DND-41 (cell line): ENCODE results near the gene MAGI1.

ENCODE experiments used
- ATAC-seq: fragments of 200-7000 bp; cut with Tn5 transposase; 3 replicates; pipeline ENCODE4 v1.9.1; 2021; ENCODE audit warnings: low read depth; ENCODE audit not compliant: insufficient read depth
- DNase-seq: peaks from one replicate; pipeline ENCODE4 v3.0.0-alpha.2; 2020
- H2AFZ ChIP-seq: 2 replicates; pipeline ENCODE4 v1.6.0; 2012; ENCODE audit warnings: low read depth, low read length
- H3K27ac ChIP-seq: 2 replicates; pipeline ENCODE4 v1.5.1; 2012; ENCODE audit warnings: low read length, inconsistent platforms
- H3K27me3 ChIP-seq: fragments of 200-600 bp; sonication (generic); 2 replicates; pipeline ENCODE4 v1.6.0; 2012; ENCODE audit warnings: low read length, mild to moderate bottlenecking, inconsistent platforms; ENCODE audit not compliant: insufficient read depth, poor library complexity
- H3K36me3 ChIP-seq: 2 replicates; pipeline ENCODE4 v1.5.1; 2012; ENCODE audit warnings: low read length, inconsistent platforms; ENCODE audit not compliant: insufficient read depth
- H3K4me1 ChIP-seq: 2 replicates; pipeline ENCODE4 v1.5.1; 2012; ENCODE audit warnings: mild to moderate bottlenecking, low read length; ENCODE audit not compliant: insufficient read depth
- H3K4me2 ChIP-seq: 2 replicates; pipeline ENCODE4 v1.6.0; 2012; ENCODE audit warnings: mild to moderate bottlenecking, moderate library complexity, low read length, inconsistent platforms; ENCODE audit not compliant: insufficient read depth
- H3K4me3 ChIP-seq, 2 experiments: fragments of 200-600 bp in 1 of 2; shearing (Covaris generic) in 1 of 2; 2 replicates each; pipeline ENCODE4 v1.5.1; 2012 to 2016; ENCODE audit warnings: inconsistent platforms in 2 of 2, low read length in 2 of 2, mild to moderate bottlenecking in 2 of 2, low read depth in 1 of 2, moderate library complexity in 1 of 2
- H3K79me2 ChIP-seq: 2 replicates; pipeline ENCODE4 v1.6.0; 2012; ENCODE audit warnings: low read length, inconsistent platforms; ENCODE audit not compliant: insufficient read depth
- H3K9ac ChIP-seq: 2 replicates; pipeline ENCODE4 v1.6.0; 2012; ENCODE audit warnings: low read depth, mild to moderate bottlenecking, inconsistent platforms, low read length, moderate library complexity
- H3K9me3 ChIP-seq: 2 replicates; pipeline ENCODE4 v1.5.1; 2012; ENCODE audit warnings: low read length, moderate library complexity, mild to moderate bottlenecking, inconsistent platforms; ENCODE audit not compliant: insufficient read depth, severe bottlenecking
- H4K20me1 ChIP-seq: 2 replicates; pipeline ENCODE4 v1.6.0; 2012; ENCODE audit warnings: low read length; ENCODE audit not compliant: insufficient read depth
- EZH2 ChIP-seq: IDR thresholded peaks from 3 replicates; pipeline ENCODE4 v1.6.1; 2012; ENCODE audit warnings: borderline replicate concordance, low read depth, mild to moderate bottlenecking, moderate library complexity, low read length, inconsistent platforms; ENCODE audit not compliant: severe bottlenecking
- TF ChIP-seq, protein P1 (sequence below): IDR thresholded peaks from 2 replicates; pipeline ENCODE4 v1.5.1; 2012; ENCODE audit warnings: borderline replicate concordance, low read length, moderate library complexity, mild to moderate bottlenecking; ENCODE audit not compliant: poor library complexity, severe bottlenecking; ENCODE audit errors: extremely low read depth

The MAGI1 gene

DNA sequence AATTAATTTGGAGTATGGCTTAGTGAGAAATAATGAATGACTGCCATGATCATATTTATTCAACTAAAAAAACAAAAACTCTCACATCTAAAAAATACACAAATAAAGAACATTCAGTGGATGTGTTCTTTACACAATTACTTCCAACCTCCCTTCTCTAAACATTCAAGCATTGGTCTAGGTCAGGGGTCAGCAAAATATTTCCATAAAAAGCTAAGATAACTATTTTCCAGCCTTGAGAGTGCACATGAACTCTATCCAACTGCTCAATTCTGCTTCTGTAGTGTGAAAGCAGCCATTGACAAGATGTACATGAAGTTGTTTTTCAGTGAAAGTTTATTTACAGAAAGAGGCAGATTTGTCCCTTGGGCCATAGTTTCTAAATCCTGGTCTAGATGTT is 406.3 kb downstream of the MAGI1 start:
- Histone ChIP-seq H3K36me3 (no peaks in the 10 kb centered on the region), H2AFZ (no peak overlapping the region), H3K27ac (no peak overlapping the region), H3K4me3 (no peak overlapping the region), H3K4me1 (no peaks in the 10 kb centered on the region), H3K9me3 (no peaks in the 10 kb centered on the region), H3K4me2 (no peak overlapping the region), H3K9ac (no peak overlapping the region), H4K20me1 (no peaks in the 10 kb centered on the region), H3K79me2 (no peaks in the 10 kb centered on the region), H3K27me3 (no peaks in the 10 kb centered on the region)
- DNase-seq (no peak), ATAC-seq (no peak)
- TF ChIP-seq, protein P1, sequence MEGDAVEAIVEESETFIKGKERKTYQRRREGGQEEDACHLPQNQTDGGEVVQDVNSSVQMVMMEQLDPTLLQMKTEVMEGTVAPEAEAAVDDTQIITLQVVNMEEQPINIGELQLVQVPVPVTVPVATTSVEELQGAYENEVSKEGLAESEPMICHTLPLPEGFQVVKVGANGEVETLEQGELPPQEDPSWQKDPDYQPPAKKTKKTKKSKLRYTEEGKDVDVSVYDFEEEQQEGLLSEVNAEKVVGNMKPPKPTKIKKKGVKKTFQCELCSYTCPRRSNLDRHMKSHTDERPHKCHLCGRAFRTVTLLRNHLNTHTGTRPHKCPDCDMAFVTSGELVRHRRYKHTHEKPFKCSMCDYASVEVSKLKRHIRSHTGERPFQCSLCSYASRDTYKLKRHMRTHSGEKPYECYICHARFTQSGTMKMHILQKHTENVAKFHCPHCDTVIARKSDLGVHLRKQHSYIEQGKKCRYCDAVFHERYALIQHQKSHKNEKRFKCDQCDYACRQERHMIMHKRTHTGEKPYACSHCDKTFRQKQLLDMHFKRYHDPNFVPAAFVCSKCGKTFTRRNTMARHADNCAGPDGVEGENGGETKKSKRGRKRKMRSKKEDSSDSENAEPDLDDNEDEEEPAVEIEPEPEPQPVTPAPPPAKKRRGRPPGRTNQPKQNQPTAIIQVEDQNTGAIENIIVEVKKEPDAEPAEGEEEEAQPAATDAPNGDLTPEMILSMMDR, result no peak
- TF ChIP-seq EZH2, result no peak

DNA sequence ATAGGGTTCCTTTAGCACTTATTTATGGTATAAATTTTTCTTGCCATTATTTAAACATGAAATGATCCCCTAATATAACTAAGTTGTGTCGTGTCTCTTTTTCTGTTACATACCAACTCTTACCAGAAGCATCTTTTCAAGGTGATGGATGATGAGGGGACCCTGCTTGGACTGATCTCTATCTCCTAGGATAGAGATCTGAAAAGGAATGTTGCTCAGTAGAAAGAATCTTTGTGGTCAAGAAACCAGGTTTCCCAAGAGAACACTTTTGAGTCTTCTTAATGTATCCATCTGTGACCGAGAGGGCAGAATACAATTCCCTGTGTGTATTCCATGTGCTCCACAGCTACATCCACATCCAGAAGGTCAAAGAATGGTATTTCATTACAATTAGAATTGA is 409.7 kb downstream of the MAGI1 start:
- Histone ChIP-seq H4K20me1 (no peaks in the 10 kb centered on the region), H3K4me1 (no peaks in the 10 kb centered on the region), H3K79me2 (no peaks in the 10 kb centered on the region), H3K9me3 (no peaks in the 10 kb centered on the region), H3K27ac (no peak overlapping the region), H3K36me3 (no peaks in the 10 kb centered on the region), H3K4me2 (no peak overlapping the region), H3K27me3 (no peaks in the 10 kb centered on the region), H2AFZ (no peak overlapping the region), H3K9ac (no peak overlapping the region), H3K4me3 (no peak overlapping the region)
- DNase-seq (no peak), ATAC-seq (no peak)
- TF ChIP-seq EZH2, result no peak
- TF ChIP-seq, protein P1, result no peak

DNA sequence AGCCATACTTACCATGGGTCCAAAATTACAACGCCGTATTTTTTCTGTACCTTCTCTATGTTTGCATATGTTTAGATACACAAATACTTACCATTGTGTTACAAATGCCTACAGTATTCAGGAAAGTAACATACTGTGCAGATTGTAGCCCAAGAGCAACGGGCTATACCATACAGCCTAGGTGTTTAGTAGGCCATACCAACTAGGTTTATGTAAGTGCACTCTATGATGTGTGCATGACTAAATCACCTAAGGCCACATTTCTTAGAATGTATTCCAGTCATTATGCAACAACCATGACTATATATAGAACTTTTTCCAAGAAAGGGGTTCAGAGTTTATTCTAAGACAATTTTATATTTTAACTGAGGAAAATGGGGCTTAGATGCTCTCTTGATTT is 411.7 kb downstream of the MAGI1 start:
- Histone ChIP-seq H3K9ac (no peak overlapping the region), H3K4me3 (no peak overlapping the region), H3K27ac (no peak overlapping the region), H3K4me2 (no peak overlapping the region), H4K20me1 (no peaks in the 10 kb centered on the region), H3K4me1 (no peaks in the 10 kb centered on the region), H2AFZ (no peak overlapping the region), H3K9me3 (no peaks in the 10 kb centered on the region), H3K79me2 (no peaks in the 10 kb centered on the region), H3K36me3 (no peaks in the 10 kb centered on the region), H3K27me3 (no peaks in the 10 kb centered on the region)
- DNase-seq (no peak), ATAC-seq (no peak)
- no peak for TF ChIP-seq EZH2
- TF ChIP-seq, protein P1, result no peak

DNA sequence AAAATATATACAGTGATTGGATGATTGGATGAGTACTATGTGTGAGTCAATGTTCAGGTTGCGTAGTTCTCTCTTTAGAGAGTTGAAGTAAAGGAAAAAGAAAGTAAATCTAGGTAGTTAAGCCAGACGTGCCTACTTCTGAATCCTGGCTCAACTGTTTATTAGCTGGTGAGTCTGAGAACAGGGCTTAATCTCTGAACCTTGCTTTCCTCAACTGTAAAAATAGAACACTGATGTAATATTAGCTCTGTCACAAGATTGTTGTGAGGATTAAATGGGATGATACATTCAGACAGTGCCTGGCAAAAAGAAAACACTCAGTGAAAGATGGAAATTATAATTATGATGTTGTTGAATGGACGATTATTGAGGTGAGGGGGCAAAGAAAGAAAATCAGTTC is 413.4 kb downstream of the MAGI1 start:
- Histone ChIP-seq H2AFZ (no peak overlapping the region), H3K4me2 (no peak overlapping the region), H3K36me3 (no peaks in the 10 kb centered on the region), H3K27ac (no peak overlapping the region), H4K20me1 (no peaks in the 10 kb centered on the region), H3K79me2 (no peaks in the 10 kb centered on the region), H3K4me3 (no peak overlapping the region), H3K9ac (no peak overlapping the region), H3K4me1 (no peaks in the 10 kb centered on the region), H3K27me3 (no peaks in the 10 kb centered on the region), H3K9me3 (no peaks in the 10 kb centered on the region)
- no peak for ATAC-seq
- no peak for TF ChIP-seq EZH2
- TF ChIP-seq, protein P1, result no peak
- DNase-seq, result no peak
